NCI-H82 treated with DMSO at 0.1 percent for 48 hours (cell line): ENCODE measurements around the gene PCDHA2.
"Not testable (repeated sequence)": the region's sequence is repeated elsewhere in the genome, so short reads cannot be mapped to it uniquely, and the experiment has no call there.

Experiments
- DNase-seq: peaks from one replicate; lab custom pipeline; 2025; ENCODE audit not compliant: unreplicated experiment; lab: John Stamatoyannopoulos, UW

The PCDHA2 gene

GRCh38 chr5:140794595-140795258, at the start of gene PCDHA2:
Gene PCDHA2, plus strand, starts transcription at chr5:140794852.
- DNase-seq: no peak

- DNase-seq: no peak
Measured at GRCh38 chr5:140753561-140753960, 41.1 kb upstream of the PCDHA2 start.

- DNase-seq: no peak
Measured at GRCh38 chr5:140764177-140764973, 30.3 kb upstream of the PCDHA2 start.

- no peak for DNase-seq
Measured at GRCh38 chr5:140767444-140767843, 27.2 kb upstream of the PCDHA2 start.

- DNase-seq: no peak
Measured at GRCh38 chr5:140780512-140780911, 14.1 kb upstream of the PCDHA2 start.

GRCh38 chr5:140785905-140786686, 8.6 kb upstream of the PCDHA2 start, which contains the start of gene PCDHA1:
Gene PCDHA1, plus strand, starts transcription at chr5:140786140.
- no peak for DNase-seq

GRCh38 chr5:140787422-140787821, 7.2 kb upstream of the PCDHA2 start:
- not testable (repeated sequence) for DNase-seq

GRCh38 chr5:140787849-140788504, 6.7 kb upstream of the PCDHA2 start:
- DNase-seq: not testable (repeated sequence)

GRCh38 chr5:140791089-140791488, 3.6 kb upstream of the PCDHA2 start:
- DNase-seq: no peak

- no peak for DNase-seq
Measured at GRCh38 chr5:140795259-140795641, 598 bp downstream of the PCDHA2 start.

- DNase-seq: not testable (repeated sequence)
Measured at GRCh38 chr5:140796072-140796717, 1.5 kb downstream of the PCDHA2 start.

- no peak for DNase-seq
Measured at GRCh38 chr5:140796718-140797095, 2.1 kb downstream of the PCDHA2 start.

GRCh38 chr5:140800816-140801493, 6.3 kb downstream of the PCDHA2 start, which contains the start of gene PCDHA3:
Gene PCDHA3, plus strand, starts transcription at chr5:140801057.
- no peak for DNase-seq

- no peak for DNase-seq
Measured at GRCh38 chr5:140801494-140801841, 6.8 kb downstream of the PCDHA2 start.

- not testable (repeated sequence) for DNase-seq
Measured at GRCh38 chr5:140802381-140802780, 7.7 kb downstream of the PCDHA2 start.

- no peak for DNase-seq
Measured at GRCh38 chr5:140802781-140803271, 8.2 kb downstream of the PCDHA2 start.

- no peak for DNase-seq
Measured at GRCh38 chr5:140806834-140807775, 12.5 kb downstream of the PCDHA2 start, which contains the start of gene PCDHA4. Gene PCDHA4, plus strand, starts transcription at chr5:140807068.

GRCh38 chr5:140808241-140808888, 13.7 kb downstream of the PCDHA2 start:
- DNase-seq: not testable (repeated sequence)
